AG04450 (cell line): Measurements from ENCODE around the gene PPM1H. TPM values are rescaled to one million over a fixed set of nuclear protein-coding genes. Genes with fewer than 3 reads are reported as not detected.

Experiments used
- CTCF ChIA-PET: fragments of 300-600, 350-600 bp; formaldehyde crosslinking; extraction: SDS; loops from one replicate; lab custom pipeline; 2022; ENCODE audit warnings: antibody characterized with exemption, inconsistent platforms; lab: Charles Lee
- POLR2A ChIA-PET: fragments of 350-600 bp; formaldehyde crosslinking; extraction: SDS; loops from one replicate; lab custom pipeline; 2021; ENCODE audit warnings: antibody characterized with exemption, inconsistent platforms; lab: Yijun Ruan, JAX
- DNase-seq: peaks from one replicate; pipeline ENCODE4 v3.0.0-alpha.2; 2011; ENCODE audit warnings: low read depth, low spot score
- H3K27ac ChIP-seq: one replicate; pipeline ENCODE4 v1.5.1; 2012; ENCODE audit warnings: low read depth, low read length, control low read depth
- H3K27me3 ChIP-seq: one replicate; pipeline ENCODE4 v1.6.0; 2012; ENCODE audit warnings: low read length; ENCODE audit not compliant: control insufficient read depth, insufficient read depth
- H3K4me3 ChIP-seq: 2 replicates; pipeline ENCODE4 v1.5.1; 2011; ENCODE audit warnings: mild to moderate bottlenecking, low read depth, low read length, control low read depth
- H3K9me3 ChIP-seq: 2 replicates; pipeline ENCODE4 v1.5.1; 2012; ENCODE audit warnings: low read length; ENCODE audit not compliant: control insufficient read depth, insufficient read depth
- CTCF ChIP-seq: IDR thresholded peaks from 2 replicates; pipeline ENCODE4 v1.5.1; 2011; ENCODE audit warnings: low read depth, low read length, control low read depth, inconsistent platforms
- polyA plus RNA-seq: library from polyadenylated mRNA; depleted of rRNA; stranded (reverse); fragments of >200 nt; gene quantifications from 2 replicates; pipeline ENCODE4 v1.2.3, GENCODE V29; 2011

The PPM1H gene
- polyA plus RNA-seq, 1 experiment: 0.12 TPM

- Histone ChIP-seq H3K27me3 (no peaks in the 10 kb centered on the region), H3K4me3 (no peak overlapping the region), H3K9me3 (no peaks in the 10 kb centered on the region), H3K27ac (no peak overlapping the region)
- no peak for DNase-seq
- ChIA-PET CTCF (no interaction called here), POLR2A (no interaction called here)
- TF ChIP-seq CTCF: no peak
Observed at GRCh38 chr12:62691309-62691708, 243.6 kb downstream of the PPM1H start.

- no peak overlapping the region for H3K27ac ChIP-seq
- TF ChIP-seq CTCF: no peak
- ChIA-PET CTCF (interaction anchor here (1.0 kb wide), 1 partner anchor 105 kb away, joined by 3 read pairs; no protein-coding TSS in a partner anchor), POLR2A (interaction anchor here (1.3 kb wide), 1 partner anchor 9 kb away, joined by 3 read pairs; no protein-coding TSS in a partner anchor)
- no peaks in the 10 kb centered on the region for H3K27me3 ChIP-seq
- DNase-seq: no peak
- H3K4me3 ChIP-seq: no peak overlapping the region
- H3K9me3 ChIP-seq: no peaks in the 10 kb centered on the region
Observed at GRCh38 chr12:62689042-62689839, 245.7 kb downstream of the PPM1H start.

GRCh38 chr12:62686938-62687337 is 248.0 kb downstream of the PPM1H start:
- Histone ChIP-seq H3K4me3 (no peak overlapping the region), H3K27ac (no peak overlapping the region), H3K27me3 (no peaks in the 10 kb centered on the region), H3K9me3 (no peaks in the 10 kb centered on the region)
- no peak for TF ChIP-seq CTCF
- POLR2A ChIA-PET: no interaction called here
- no peak for DNase-seq
- CTCF ChIA-PET: interaction anchor here (0.6 kb wide), 1 partner anchor 102 kb away, joined by 6 read pairs; no protein-coding TSS in a partner anchor

GRCh38 chr12:62684570-62685295 is 250.2 kb downstream of the PPM1H start:
- Histone ChIP-seq H3K4me3 (no peak overlapping the region), H3K27ac (no peak overlapping the region), H3K27me3 (no peaks in the 10 kb centered on the region), H3K9me3 (no peaks in the 10 kb centered on the region)
- ChIA-PET POLR2A (interaction anchor here (0.5 kb wide), 1 partner anchor 81 kb away, joined by 3 read pairs; no protein-coding TSS in a partner anchor), CTCF (interaction anchor here (0.9 kb wide), 1 partner anchor 103 kb away, joined by 3 read pairs; no protein-coding TSS in a partner anchor)
- TF ChIP-seq CTCF: no peak
- no peak for DNase-seq
